AG10803 (cell line): ENCODE results near the gene TSPAN33.

ENCODE experiments used
- DNase-seq: peaks from one replicate; pipeline ENCODE4 v3.0.0; 2010; ENCODE audit warnings: low read depth
- H3K4me3 ChIP-seq: 2 replicates; pipeline ENCODE4 v1.5.1; 2011; ENCODE audit warnings: mild to moderate bottlenecking, low read length, control low read depth
- CTCF ChIP-seq: conservative IDR thresholded peaks from 2 replicates; pipeline ENCODE4 v1.5.1; 2011; ENCODE audit warnings: mild to moderate bottlenecking, low read length, control low read depth, inconsistent platforms

The TSPAN33 gene

GRCh38 chr7:129144095-129144833 lies at the start of gene TSPAN33:
Gene TSPAN33, plus strand, starts transcription at chr7:129144707. Its CDS starts 274 bp downstream, at chr7:129144981.
- DNase-seq = peak; percentile 51
- TF ChIP-seq CTCF = no peak
- H3K4me3 ChIP-seq = peak within 1 kb of the TSS; percentile 47

GRCh38 chr7:129095258-129095657 lies 49.2 kb upstream of the TSPAN33 start:
- H3K4me3 ChIP-seq = no peak overlapping the region
- no peak for TF ChIP-seq CTCF
- no peak for DNase-seq

- no peak for DNase-seq
These were observed 46.0 kb upstream of the TSPAN33 start for GRCh38 chr7:129098409-129099084.

GRCh38 chr7:129100827-129101166 lies 43.7 kb upstream of the TSPAN33 start:
- DNase-seq = no peak
- no peak for TF ChIP-seq CTCF
- H3K4me3 ChIP-seq = no peak overlapping the region

More at GRCh38 chr7:129098409-129099084, 46.0 kb upstream of the TSPAN33 start:
- no peak for TF ChIP-seq CTCF
- H3K4me3 ChIP-seq = no peak overlapping the region

GRCh38 chr7:129101746-129102145 lies 42.8 kb upstream of the TSPAN33 start:
- TF ChIP-seq CTCF = no peak
- no peak overlapping the region for H3K4me3 ChIP-seq
- peak; percentile 9 for DNase-seq

- no peak for DNase-seq
- H3K4me3 ChIP-seq = no peak overlapping the region
- no peak for TF ChIP-seq CTCF
These were observed 40.8 kb upstream of the TSPAN33 start for GRCh38 chr7:129103561-129104324.
